HG02870 (cell line): Measurements from ENCODE around the gene RHBDD1.

Experiments
- ATAC-seq: cut with Tn5 transposase; IDR thresholded peaks from one replicate; pipeline ENCODE4 v1.9.1; 2021; ENCODE audit warnings: mild to moderate bottlenecking, moderate library complexity; ENCODE audit not compliant: unreplicated experiment

Gene RHBDD1

GRCh38 chr2:226910384-226910783 is 74.5 kb downstream of the RHBDD1 start:
- no peak for ATAC-seq

GRCh38 chr2:226911932-226912331 is 76.1 kb downstream of the RHBDD1 start:
- peak; percentile 29 for ATAC-seq

- no peak for ATAC-seq
These were observed 77.8 kb downstream of the RHBDD1 start for GRCh38 chr2:226913641-226914040.

- ATAC-seq, result no peak
These were observed 80.0 kb downstream of the RHBDD1 start for GRCh38 chr2:226915846-226916360.

GRCh38 chr2:226916669-226917068 is 80.8 kb downstream of the RHBDD1 start:
- ATAC-seq, result peak; percentile 79

GRCh38 chr2:226932443-226932842 is 96.6 kb downstream of the RHBDD1 start:
- no peak for ATAC-seq

GRCh38 chr2:226934546-226935201 is 98.8 kb downstream of the RHBDD1 start:
- no peak for ATAC-seq

- ATAC-seq, result peak; percentile 95
These were observed 108.2 kb downstream of the RHBDD1 start for GRCh38 chr2:226943862-226944620.

GRCh38 chr2:226953206-226953605 is 117.4 kb downstream of the RHBDD1 start:
- no peak for ATAC-seq

GRCh38 chr2:226953826-226954225 is 118.0 kb downstream of the RHBDD1 start:
- ATAC-seq, result no peak

GRCh38 chr2:226956659-226957058 is 120.8 kb downstream of the RHBDD1 start:
- no peak for ATAC-seq

GRCh38 chr2:226959418-226959817 is 123.6 kb downstream of the RHBDD1 start:
- no peak for ATAC-seq

- ATAC-seq, result no peak
These were observed 126.4 kb downstream of the RHBDD1 start for GRCh38 chr2:226962176-226962773.

- ATAC-seq, result no peak
These were observed 127.7 kb downstream of the RHBDD1 start for GRCh38 chr2:226963528-226963927.

- ATAC-seq, result no peak
These were observed 129.5 kb downstream of the RHBDD1 start for GRCh38 chr2:226965376-226965775.

GRCh38 chr2:226969417-226970080 is 133.7 kb downstream of the RHBDD1 start:
- ATAC-seq, result no peak

- peak; percentile 52 for ATAC-seq
These were observed 134.5 kb downstream of the RHBDD1 start for GRCh38 chr2:226970362-226970761.

GRCh38 chr2:226971084-226971483 is 135.2 kb downstream of the RHBDD1 start:
- no peak for ATAC-seq

GRCh38 chr2:226971770-226972169 is 135.9 kb downstream of the RHBDD1 start:
- ATAC-seq, result no peak

- no peak for ATAC-seq
These were observed 138.0 kb downstream of the RHBDD1 start for GRCh38 chr2:226973816-226974215.

- peak; percentile 50 for ATAC-seq
These were observed 141.9 kb downstream of the RHBDD1 start for GRCh38 chr2:226977775-226978190.
